ENCODE data around the gene SNTB2. TPM values are rescaled to one million over a fixed set of nuclear protein-coding genes. Genes with fewer than 3 reads are reported as not detected.

SNTB2 gene
- total and polyA plus RNA-seq, 2 of the 4 experiments (the other 2 are of a cell fraction): 23.5 to 47.5 TPM

GRCh38 chr16:69322343-69322742, 135.4 kb downstream of the SNTB2 start:
- BruUV-seq (replicated peaks): no TSS peak

More at GRCh38 chr16:69322343-69322742, 135.4 kb downstream of the SNTB2 start:
- Histone ChIP-seq H3K4me3 (ENCODE audit: insufficient read depth, low read depth, low read length) (no peak overlapping the region), H4K8ac (ENCODE audit: low read depth in 2 of 2, low read length in 2 of 2) (no peak overlapping the region), H2AK9ac (replicated peaks; ENCODE audit: low read depth, low read length, poor library complexity) (peak overlapping the region; percentile 1), H2BK15ac (ENCODE audit: low read depth, low read length) (no peak overlapping the region), H2AFZ (replicated peaks; ENCODE audit: low read length, poor library complexity) (no peak overlapping the region), H3K4me2 (ENCODE audit: low read depth, low read length) (no peak overlapping the region), H3K9ac (ENCODE audit: low read depth, low read length) (no peak overlapping the region), H2AK5ac (ENCODE audit: low read depth, low read length) (no peak overlapping the region), H3K18ac (ENCODE audit: low read depth, low read length) (no peak overlapping the region), H4K20me1 (ENCODE audit: insufficient read depth, low read length) (peaks cover 47% of the 10 kb centered on the region), H2BK20ac (ENCODE audit: low read depth, low read length) (no peak overlapping the region), H2BK5ac (ENCODE audit: low read depth, low read length, poor library complexity, severe bottlenecking) (no peak overlapping the region), H3K79me1 (ENCODE audit: low read depth in 1 of 2, low read length in 2 of 2) (peaks cover 30 to 80% of the 10 kb centered on the region in 2 experiments), H3K14ac (replicated peaks; ENCODE audit: low read depth, low read length) (no peak overlapping the region), H2BK120ac (ENCODE audit: low read depth, low read length) (no peak overlapping the region), H3K27me3 (ENCODE audit: control insufficient read depth, insufficient read depth, low read length) (no peaks in the 10 kb centered on the region), H3K4me1 (ENCODE audit: control insufficient read depth, insufficient read depth, low read length) (no peaks in the 10 kb centered on the region), H3K56ac (ENCODE audit: extremely low read depth, insufficient read depth, low read length) (no peak overlapping the region), H3K23ac (ENCODE audit: low read depth, low read length) (no peak overlapping the region), H3K9me1 (ENCODE audit: insufficient read depth, low read length) (peaks cover 10% of the 10 kb centered on the region), H3K9me3 (ENCODE audit: control insufficient read depth, insufficient read depth, low read length) (no peaks in the 10 kb centered on the region), H3K4ac (ENCODE audit: low read depth, low read length) (no peak overlapping the region), H3K27ac (ENCODE audit: insufficient read depth, low read length) (no peak overlapping the region), H4K5ac (ENCODE audit: low read depth, low read length) (no peak overlapping the region), H3K36me3 (ENCODE audit: control insufficient read depth, insufficient read depth, low read length) (peaks cover 77% of the 10 kb centered on the region), H4K91ac (ENCODE audit: insufficient read depth, low read depth, low read length) (no peak overlapping the region)
- ATAC-seq (ENCODE audit: low read depth) (no peak), DNase-seq (no peak)
- dilution Hi-C loops (cut with HindIII; ENCODE audit: low sequenced_read_pairs, unreplicated experiment) (no loop called here), intact Hi-C loops (cut with micrococcal nuclease) (no loop called here), in situ Hi-C loops (cut with MboI; ENCODE audit: low sequenced_read_pairs) (no loop called here)
- POLR2A ChIA-PET (ENCODE audit: unreplicated experiment): no interaction called here
- CTCF ChIA-PET: interaction anchor here (0.7 kb wide), 1 partner anchor 170 kb away, joined by 3 read pairs; no protein-coding TSS in a partner anchor
- whole genome bisulfite sequencing, 2 experiments (ENCODE audit: extremely low coverage in 2 of 2, insufficient read length in 1 of 2): 95% methylated on average over 3 of the region's 7 CpGs; no CpG with 5 or more reads in 1 of the 2 experiments
- TF ChIP-seq CEBPB (IDR thresholded peaks at IDR 0.05; ENCODE audit: low read depth, low read length): no peak
- TF ChIP-seq RAD21 (IDR thresholded peaks at IDR 0.05; ENCODE audit: low read length): no peak

Measured in IMR-90 (cell line).